ENCODE results near the gene PDZD7.

The PDZD7 gene

GRCh38 chr10:101005361-101005760 lies 25.6 kb downstream of the PDZD7 start:
- TF ChIP-seq ZFX (IDR thresholded peaks at IDR 0.05) (no peak), CTCF (conservative IDR thresholded peaks at IDR 0.05) (no peak)
- H3K27ac ChIP-seq: no peak overlapping the region

- H3K27ac ChIP-seq: no peak overlapping the region
- TF ChIP-seq ZFX (IDR thresholded peaks at IDR 0.05) (no peak), CTCF (conservative IDR thresholded peaks at IDR 0.05) (no peak)
These were observed 27.2 kb downstream of the PDZD7 start for GRCh38 chr10:101003639-101004206.

- H3K27ac ChIP-seq: no peak overlapping the region
- TF ChIP-seq ZFX (IDR thresholded peaks at IDR 0.05) (no peak), CTCF (conservative IDR thresholded peaks at IDR 0.05) (no peak)
These were observed 28.5 kb downstream of the PDZD7 start for GRCh38 chr10:101002456-101002855.

- no peak for TF ChIP-seq ZFX (IDR thresholded peaks at IDR 0.05)
- TF ChIP-seq CTCF (conservative IDR thresholded peaks at IDR 0.05): no peak
- no peak overlapping the region; the same call in 1 of the 2 replicates for H3K27ac ChIP-seq
These were observed 29.3 kb downstream of the PDZD7 start for GRCh38 chr10:101001659-101002035.

GRCh38 chr10:101000915-101001658 lies 29.8 kb downstream of the PDZD7 start:
- TF ChIP-seq ZFX (IDR thresholded peaks at IDR 0.05) (no peak), CTCF (conservative IDR thresholded peaks at IDR 0.05) (no peak)

GRCh38 chr10:101000127-101000914 lies 30.6 kb downstream of the PDZD7 start:
- TF ChIP-seq CTCF (conservative IDR thresholded peaks at IDR 0.05): no peak
- TF ChIP-seq ZFX (IDR thresholded peaks at IDR 0.05): no peak
- peak overlapping the region; percentile 89 for H3K27ac ChIP-seq

More at GRCh38 chr10:101000915-101001658, 29.8 kb downstream of the PDZD7 start:
- peak overlapping the region; percentile 89; the same call in 1 of the 2 replicates for H3K27ac ChIP-seq

GRCh38 chr10:100999742-101000126 lies 31.2 kb downstream of the PDZD7 start, which contains the start of gene LZTS2:
TSS of gene LZTS2 (plus strand) at chr10:100999808. CDS start at chr10:101002539, 2,731 bp downstream.
- TF ChIP-seq CTCF (conservative IDR thresholded peaks at IDR 0.05) (no peak), ZFX (IDR thresholded peaks at IDR 0.05) (no peak)
- peak within 1 kb of the TSS; percentile 89 for H3K27ac ChIP-seq
